H1 (cell line): ENCODE data around the gene SPTBN1. TPM values are rescaled to one million over a fixed set of nuclear protein-coding genes. Genes with fewer than 3 reads are reported as not detected.

Experiments used
- CTCF ChIA-PET: fragments of 300-600 bp; sonication (Branson Sonifier 250); formaldehyde crosslinking; loops from one replicate; lab custom pipeline; 2021; ENCODE audit not compliant: partially characterized antibody; lab: Charles Lee
- POLR2A ChIA-PET: fragments of 300-600 bp; sonication (Branson Sonifier 250); formaldehyde crosslinking; loops from one replicate; lab custom pipeline; 2021; ENCODE audit warnings: inconsistent platforms; ENCODE audit not compliant: partially characterized antibody; lab: Charles Lee
- DNase-seq, 2 experiments: peaks; one replicate each; pipeline versions ENCODE4 v3.0.0 to v3.0.0-alpha.2; 2010 to 2022; ENCODE audit warnings: low spot score in 2 of 2, low read depth in 1 of 2, mixed read lengths in 1 of 2
- FAIRE-seq: peaks from 2 replicates; lab custom pipeline; 2011; peaks lifted over from hg19 to GRCh38; lab: Jason Lieb, UNC
- H2AFZ ChIP-seq: 2 replicates; pipeline ENCODE4 v1.8.1; 2012; ENCODE audit warnings: low read length, inconsistent platforms
- H2AK5ac ChIP-seq: 2 replicates; pipeline ENCODE4 v1.6.1; 2013; ENCODE audit warnings: low read depth, low read length
- H2BK120ac ChIP-seq: replicated peaks from 2 replicates; pipeline ENCODE3; 2013; ENCODE audit warnings: low read depth, low read length, inconsistent platforms
- H2BK12ac ChIP-seq: 2 replicates; pipeline ENCODE4 v1.6.1; 2013; ENCODE audit warnings: low read depth, low read length
- H2BK15ac ChIP-seq: 2 replicates; pipeline ENCODE4 v1.6.1; 2013; ENCODE audit warnings: low read length
- H2BK20ac ChIP-seq: 2 replicates; pipeline ENCODE4 v1.6.1; 2013; ENCODE audit warnings: low read length
- H2BK5ac ChIP-seq: 2 replicates; pipeline ENCODE4 v1.6.1; 2013; ENCODE audit warnings: low read depth, low read length
- H3K14ac ChIP-seq: 2 replicates; pipeline ENCODE4 v1.6.1; 2013; ENCODE audit warnings: inconsistent platforms; ENCODE audit not compliant: insufficient read length
- H3K18ac ChIP-seq: 2 replicates; pipeline ENCODE4 v1.6.1; 2013; ENCODE audit warnings: low read length; ENCODE audit errors: extremely low read depth
- H3K23ac ChIP-seq: 2 replicates; pipeline ENCODE4 v1.6.1; 2013; ENCODE audit warnings: inconsistent platforms; ENCODE audit not compliant: insufficient read length
- H3K23me2 ChIP-seq: 2 replicates; pipeline ENCODE4 v1.6.1; 2013; ENCODE audit warnings: low read depth, low read length
- H3K27ac ChIP-seq: 2 replicates; pipeline ENCODE4 v1.6.1; 2011; ENCODE audit warnings: low read depth, low read length, inconsistent platforms
- H3K27me3 ChIP-seq, 4 experiments: replicated peaks in 1 of 4; 1 replicate in 1 of 4; 2 replicates in 3 of 4; pipeline versions ENCODE4 v1.6.1 to v1.8.1; 2011 to 2013; ENCODE audit warnings: low read length in 3 of 4, mild to moderate bottlenecking in 3 of 4, inconsistent platforms in 2 of 4, mixed read lengths in 2 of 4, moderate library complexity in 1 of 4; ENCODE audit not compliant: control insufficient read depth in 3 of 4, insufficient read depth in 3 of 4; ENCODE audit errors: extremely low read depth in 1 of 4
- H3K36me3 ChIP-seq, 4 experiments: 2 replicates each; pipeline versions ENCODE4 v1.6.1 to v1.8.1; 2011 to 2013; ENCODE audit warnings: mild to moderate bottlenecking in 4 of 4, low read length in 3 of 4, moderate library complexity in 2 of 4, control low read depth in 1 of 4, inconsistent platforms in 1 of 4; ENCODE audit not compliant: insufficient read depth in 4 of 4, control insufficient read depth in 2 of 4
- H3K4ac ChIP-seq: replicated peaks from 2 replicates; pipeline ENCODE3; 2013; ENCODE audit warnings: low read length, low read depth, mixed read lengths, inconsistent platforms; ENCODE audit not compliant: insufficient read length
- H3K4me1 ChIP-seq, 4 experiments: replicated peaks in 1 of 4; 1 replicate in 1 of 4; 2 replicates in 3 of 4; pipeline versions ENCODE4 v1.6.1 to v1.8.1; 2011 to 2013; ENCODE audit warnings: low read length in 3 of 4, inconsistent platforms in 2 of 4, mixed read lengths in 1 of 4; ENCODE audit not compliant: insufficient read depth in 4 of 4, control insufficient read depth in 3 of 4
- H3K4me2 ChIP-seq, 2 experiments: 2 replicates each; pipeline versions ENCODE4 v1.6.1 to v1.8.1; 2011 to 2013; ENCODE audit warnings: low read depth in 2 of 2, low read length in 2 of 2, control low read depth in 1 of 2, inconsistent platforms in 1 of 2, mild to moderate bottlenecking in 1 of 2; ENCODE audit not compliant: insufficient read depth in 1 of 2
- H3K4me3 ChIP-seq, 4 experiments: fragments of 200-600, 300-600 bp in 1 of 4; sonication (generic), shearing (Covaris generic), sonication (Bioruptor Twin) in 1 of 4; 2 replicates each; pipeline versions ENCODE4 v1.5.1 to v1.8.1; 2011 to 2016; ENCODE audit warnings: low read length in 4 of 4, low read depth in 3 of 4, control low read depth in 2 of 4, inconsistent platforms in 2 of 4, mild to moderate bottlenecking in 2 of 4, mixed read lengths in 1 of 4, moderate library complexity in 1 of 4; ENCODE audit not compliant: insufficient read depth in 2 of 4; ENCODE audit errors: extremely low read depth in 1 of 4
- H3K56ac ChIP-seq: replicated peaks from 2 replicates; pipeline ENCODE3; 2013; ENCODE audit warnings: low read depth, mild to moderate bottlenecking, mixed read lengths, low read length, inconsistent platforms; ENCODE audit not compliant: insufficient read length
- H3K79me1 ChIP-seq: 2 replicates; pipeline ENCODE4 v1.6.1; 2013; ENCODE audit warnings: low read depth, low read length, control low read depth
- H3K79me2 ChIP-seq, 2 experiments: 2 replicates each; pipeline versions ENCODE4 v1.6.1 to v1.8.1; 2012 to 2013; ENCODE audit warnings: low read length in 2 of 2, mild to moderate bottlenecking in 2 of 2, inconsistent platforms in 1 of 2; ENCODE audit not compliant: insufficient read depth in 2 of 2, control insufficient read depth in 1 of 2
- H3K9ac ChIP-seq, 4 experiments: replicated peaks in 1 of 4; 1 replicate in 1 of 4; 2 replicates in 3 of 4; pipeline versions ENCODE4 v1.6.1 to v1.8.1; 2011 to 2013; ENCODE audit warnings: low read depth in 3 of 4, low read length in 3 of 4, control low read depth in 2 of 4, mild to moderate bottlenecking in 2 of 4, moderate library complexity in 2 of 4, inconsistent platforms in 1 of 4; ENCODE audit errors: extremely low read depth in 1 of 4
- H3K9me3 ChIP-seq, 2 experiments: 2 replicates each; pipeline versions ENCODE4 v1.6.1 to v1.8.1; 2012 to 2013; ENCODE audit warnings: mild to moderate bottlenecking in 2 of 2, moderate library complexity in 2 of 2, control low read depth in 1 of 2, inconsistent platforms in 1 of 2, low read depth in 1 of 2, low read length in 1 of 2, mixed read lengths in 1 of 2; ENCODE audit not compliant: insufficient read depth in 2 of 2
- H4K20me1 ChIP-seq, 2 experiments: replicated peaks in 1 of 2; 2 replicates each; pipeline versions ENCODE3 to v1.8.1; 2011 to 2013; ENCODE audit warnings: inconsistent platforms in 2 of 2, low read length in 2 of 2, mild to moderate bottlenecking in 1 of 2; ENCODE audit not compliant: insufficient read depth in 2 of 2, control insufficient read depth in 1 of 2
- H4K5ac ChIP-seq: 2 replicates; pipeline ENCODE4 v1.6.1; 2013; ENCODE audit warnings: low read length, low read depth, mixed read lengths, inconsistent platforms; ENCODE audit not compliant: insufficient read length
- H4K8ac ChIP-seq: 2 replicates; pipeline ENCODE4 v1.8.0; 2013; ENCODE audit warnings: mild to moderate bottlenecking, moderate library complexity, low read length, inconsistent platforms; ENCODE audit not compliant: insufficient read depth; ENCODE audit errors: extremely low read depth
- H4K91ac ChIP-seq: replicated peaks from 2 replicates; pipeline ENCODE3; 2013; ENCODE audit warnings: low read length, mixed read lengths, inconsistent platforms; ENCODE audit not compliant: insufficient read length
- BRCA1 ChIP-seq: IDR thresholded peaks from 2 replicates; pipeline ENCODE4 v1.6.1; 2012; ENCODE audit warnings: low read depth, low read length, improper control_type of control experiment
- CEBPB ChIP-seq: IDR thresholded peaks from 2 replicates; pipeline ENCODE4 v1.6.1; 2012; ENCODE audit warnings: low read depth, low read length
- EZH2 ChIP-seq: fragments of 200-600 bp; sonication (generic); IDR thresholded peaks from 2 replicates; pipeline ENCODE4 v1.7.1; 2012; ENCODE audit warnings: low read depth, mild to moderate bottlenecking, moderate library complexity, low read length, inconsistent platforms; ENCODE audit not compliant: severe bottlenecking
- FOSL1 ChIP-seq: IDR thresholded peaks from 2 replicates; pipeline ENCODE4 v1.6.1; 2011; ENCODE audit warnings: mild to moderate bottlenecking, low read depth, low read length, moderate library complexity; ENCODE audit not compliant: insufficient read depth
- HDAC6 ChIP-seq: IDR thresholded peaks from one replicate; pipeline ENCODE4 v1.7.1; 2012; ENCODE audit warnings: low read depth, mild to moderate bottlenecking, inconsistent platforms, low read length, moderate library complexity
- POLR2A ChIP-seq, 2 experiments: IDR thresholded peaks; 1 replicate in 1 of 2; 2 replicates in 1 of 2; pipeline ENCODE4 v1.6.1; 2011; ENCODE audit warnings: low read depth in 2 of 2, low read length in 2 of 2, mild to moderate bottlenecking in 2 of 2; ENCODE audit errors: control extremely low read depth in 1 of 2
- POLR2AphosphoS5 ChIP-seq: IDR thresholded peaks from 2 replicates; pipeline ENCODE4 v1.6.1; 2011; ENCODE audit warnings: low read depth, low read length
- RXRA ChIP-seq: IDR thresholded peaks from 2 replicates; pipeline ENCODE4 v1.6.1; 2011; ENCODE audit warnings: low read depth, mild to moderate bottlenecking, low read length, moderate library complexity; ENCODE audit not compliant: insufficient read depth
- SIX5 ChIP-seq: IDR thresholded peaks from 2 replicates; pipeline ENCODE4 v1.6.1; 2011; ENCODE audit warnings: mild to moderate bottlenecking, low read depth, low read length
- SP1 ChIP-seq: IDR thresholded peaks from 2 replicates; pipeline ENCODE4 v1.6.1; 2011; ENCODE audit warnings: low read depth, low read length
- YY1 ChIP-seq: IDR thresholded peaks from 2 replicates; pipeline ENCODE4 v1.6.1; 2011; ENCODE audit warnings: low read depth, mild to moderate bottlenecking, low read length
- ZNF274 ChIP-seq: IDR thresholded peaks from 2 replicates; pipeline ENCODE4 v1.7.0; 2012; ENCODE audit warnings: low read length, borderline replicate concordance; ENCODE audit errors: extremely low read depth
- WGBS, 2 experiments: shearing (Covaris generic) in 1 of 2; methylation state at CpG; one replicate each; pipeline versions ENCODE4 v1.1.6 to v1.1.7; 2013 to 2015; ENCODE audit warnings: low lambda C conversion rate in 2 of 2, mixed read lengths in 2 of 2, inconsistent platforms in 1 of 2, low coverage in 1 of 2, missing lambda C conversion rate in 1 of 2; ENCODE audit not compliant: insufficient replicate concordance in 2 of 2, insufficient coverage in 1 of 2, insufficient read length in 1 of 2; ENCODE audit errors: extremely low coverage in 1 of 2, missing lambda C conversion rate in 1 of 2; 5-methylcytosine and 5-hydroxymethylcytosine counted together
- polyA plus RNA-seq, 7 experiments: library from polyadenylated mRNA; depleted of rRNA in 3 of 7; stranded (reverse) in 5 of 7; unstranded in 2 of 7; fragments of >200 nt in 5 of 7; fragments of 200-250 nt in 2 of 7; gene quantifications; 1 replicate in 5 of 7; 2 replicates in 1 of 7; 4 replicates in 1 of 7; pipeline versions ENCODE4 v1.2.1 to v1.2.3, GENCODE V29; 2011 to 2013; ENCODE audit warnings: missing spikeins in 2 of 7, mixed read lengths in 2 of 7
- total RNA-seq: library from RNA; stranded (reverse); fragmentation: NEBNext Ultra II Directional; extraction: Animal tissue kit (Norgen Biotek cat#: 25700); gene quantifications from 2 replicates; pipeline ENCODE4 v1.2.1, GENCODE V29; 2021

Gene SPTBN1
- total and polyA plus RNA-seq, 2 of the 8 experiments (the other 6 are each of a cell fraction or from before 2014, with no cell fraction given) = 31.8 to 180 TPM

- Histone ChIP-seq H3K36me3 (no peaks in the 10 kb centered on the region; a peak in 1 of 8 replicates), H4K5ac (no peak overlapping the region), H3K4ac (no peak overlapping the region), H3K14ac (no peak overlapping the region), H3K27ac (no peak overlapping the region), H2AK5ac (no peak overlapping the region), H3K27me3 (no peaks in the 10 kb centered on the region), H3K79me2 (no peaks in the 10 kb centered on the region), H2AFZ (no peak overlapping the region), H3K4me3 (no peak overlapping the region), H3K56ac (no peak overlapping the region), H4K20me1 (peaks cover 2% of the 10 kb centered on the region in 2 experiments), H3K9me3 (no peaks in the 10 kb centered on the region), H4K8ac (no peak overlapping the region), H3K23ac (no peak overlapping the region), H3K4me2 (no peak overlapping the region), H3K79me1 (no peaks in the 10 kb centered on the region), H3K18ac (no peak overlapping the region), H2BK15ac (no peak overlapping the region), H2BK20ac (no peak overlapping the region), H3K9ac (no peak overlapping the region), H3K4me1 (no peaks in the 10 kb centered on the region), H2BK120ac (no peak overlapping the region), H4K91ac (no peak overlapping the region), H3K23me2 (no peaks in the 10 kb centered on the region), H2BK5ac (no peak overlapping the region), H2BK12ac (no peak overlapping the region)
- POLR2A ChIA-PET = no interaction called here
- DNase-seq (no peak), FAIRE-seq (no peak)
- TF ChIP-seq BRCA1 = no peak
- TF ChIP-seq CEBPB = no peak
- no peak for TF ChIP-seq YY1
- no peak for TF ChIP-seq RXRA
- no peak for TF ChIP-seq ZNF274
- no peak for TF ChIP-seq POLR2A (IDR thresholded peaks at IDR 0.05; ENCODE audit: control extremely low read depth in 1 of 2, low read depth in 2 of 2, low read length in 2 of 2)
- no peak for TF ChIP-seq POLR2AphosphoS5
- no peak for TF ChIP-seq EZH2
- TF ChIP-seq HDAC6 = no peak
- no peak for TF ChIP-seq SIX5
- no peak for TF ChIP-seq SP1
- TF ChIP-seq FOSL1 = no peak
- 100% methylated on average over 1 of the region's 1 CpG; no CpG with 5 or more reads in 1 of the 2 experiments for WGBS, 2 experiments
- CTCF ChIA-PET = interaction anchor here (0.6 to 1.2 kb wide), 3 partner anchors 10 to 1267 kb away, joined by 3 to 4 read pairs (median 3); no protein-coding TSS in a partner anchor
Measured at GRCh38 chr2:54534221-54534620, 78.1 kb downstream of the SPTBN1 start.
